Hepatocyte (in vitro differentiated cells): Measurements from ENCODE around the gene NKAIN2.

Experiments
- CTCF ChIP-seq: fragments of 200-600 bp; sonication (generic); IDR thresholded peaks from 2 replicates; pipeline ENCODE4 v1.5.1; 2016; ENCODE audit warnings: antibody characterized with exemption, mild to moderate bottlenecking; ENCODE audit not compliant: poor library complexity
- EZH2 ChIP-seq: fragments of 200-600 bp; sonication (generic); IDR thresholded peaks from 2 replicates; pipeline ENCODE4 v1.6.1; 2016; ENCODE audit warnings: antibody characterized with exemption, mild to moderate bottlenecking, borderline replicate concordance
- EZH2phosphoT487 ChIP-seq: fragments of 200-600 bp; sonication (generic); IDR thresholded peaks from one replicate; pipeline ENCODE4 v1.6.1; 2018; ENCODE audit warnings: antibody characterized with exemption, mild to moderate bottlenecking, low read depth, moderate library complexity; ENCODE audit not compliant: unreplicated experiment, severe bottlenecking

- no peak for TF ChIP-seq CTCF
- no peak for TF ChIP-seq EZH2phosphoT487
- no peak for TF ChIP-seq EZH2
Measured at GRCh38 chr6:124158024-124158423, 354.4 kb downstream of the NKAIN2 start.
